OCI-M2 (cell line): Measurements from ENCODE around the gene DCC.

ENCODE experiments used
- DNase-seq: peaks from one replicate; lab custom pipeline; 2025; ENCODE audit not compliant: unreplicated experiment; lab: John Stamatoyannopoulos, UW

DCC gene

GRCh38 chr18:52499016-52499415, 159.0 kb downstream of the DCC start:
- DNase-seq = no peak

GRCh38 chr18:52499644-52500043, 159.6 kb downstream of the DCC start:
- no peak for DNase-seq

- no peak for DNase-seq
Observed at GRCh38 chr18:52504589-52504988, 164.6 kb downstream of the DCC start.

- DNase-seq = no peak
Observed at GRCh38 chr18:52510139-52510538, 170.1 kb downstream of the DCC start.

GRCh38 chr18:52518086-52518485, 178.1 kb downstream of the DCC start:
- no peak for DNase-seq

- DNase-seq = no peak
Observed at GRCh38 chr18:52519021-52519420, 179.0 kb downstream of the DCC start.

GRCh38 chr18:52523566-52523965, 183.6 kb downstream of the DCC start:
- no peak for DNase-seq

- no peak for DNase-seq
Observed at GRCh38 chr18:52531836-52532235, 191.8 kb downstream of the DCC start.

GRCh38 chr18:52536039-52536438, 196.0 kb downstream of the DCC start:
- DNase-seq = no peak

- DNase-seq = no peak
Observed at GRCh38 chr18:52537261-52537660, 197.3 kb downstream of the DCC start.

GRCh38 chr18:52541056-52541455, 201.1 kb downstream of the DCC start:
- no peak for DNase-seq

GRCh38 chr18:52544086-52544485, 204.1 kb downstream of the DCC start:
- DNase-seq = no peak

- DNase-seq = no peak
Observed at GRCh38 chr18:52546686-52547346, 206.8 kb downstream of the DCC start.

- no peak for DNase-seq
Observed at GRCh38 chr18:52553441-52553840, 213.4 kb downstream of the DCC start.

- DNase-seq = no peak
Observed at GRCh38 chr18:52554180-52554579, 214.2 kb downstream of the DCC start.

GRCh38 chr18:52567360-52567759, 227.4 kb downstream of the DCC start:
- no peak for DNase-seq

- no peak for DNase-seq
Observed at GRCh38 chr18:52569492-52569891, 229.5 kb downstream of the DCC start.

- DNase-seq = no peak
Observed at GRCh38 chr18:52570975-52571374, 231.0 kb downstream of the DCC start.

- no peak for DNase-seq
Observed at GRCh38 chr18:52572036-52573000, 232.3 kb downstream of the DCC start.

GRCh38 chr18:52577795-52578194, 237.8 kb downstream of the DCC start:
- DNase-seq = no peak

- no peak for DNase-seq
Observed at GRCh38 chr18:52582061-52582460, 242.1 kb downstream of the DCC start.

GRCh38 chr18:52582516-52582915, 242.5 kb downstream of the DCC start:
- DNase-seq = no peak
